ENCODE results near the gene SUB1.
"Not testable (repeated sequence)": the region's sequence is repeated elsewhere in the genome, so short reads cannot be mapped to it uniquely, and the experiment has no call there.

The SUB1 gene

DNA sequence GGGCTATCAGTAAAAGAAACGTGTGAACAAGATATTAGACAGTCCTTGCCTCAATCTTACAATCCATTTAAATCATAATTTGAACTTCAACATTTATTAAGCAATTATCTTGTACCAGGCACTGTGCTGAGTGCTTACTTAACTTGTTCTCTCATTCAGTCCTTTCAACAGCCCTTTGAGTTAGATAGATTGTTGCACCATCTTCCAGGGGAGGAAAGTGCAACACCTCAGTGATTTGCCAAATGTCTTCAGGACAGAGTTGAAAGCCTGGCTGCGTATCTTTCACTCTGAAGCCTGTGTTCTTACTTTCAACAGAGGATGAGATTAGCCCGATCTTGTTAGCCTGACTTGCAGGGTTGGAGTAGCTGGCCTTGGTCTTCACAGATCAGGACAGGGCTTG is 34.2 kb upstream of the SUB1 start:
- WGBS, 2 experiments, result 93 to 96% methylated on average over 3 of the region's 3 CpGs
- H3K27ac ChIP-seq (ENCODE audit: insufficient read depth, low read depth, low read length, poor library complexity, severe bottlenecking), result no peak overlapping the region
- H3K4me1 ChIP-seq (ENCODE audit: control insufficient read depth, insufficient read depth, low read length), result no peaks in the 10 kb centered on the region
- H3K27me3 ChIP-seq (ENCODE audit: control insufficient read depth, insufficient read depth, low read length, poor library complexity, severe bottlenecking), result no peaks in the 10 kb centered on the region
- H3K36me3 ChIP-seq (ENCODE audit: control insufficient read depth, insufficient read depth, low read length), result no peaks in the 10 kb centered on the region
- H3K9me3 ChIP-seq (ENCODE audit: control insufficient read depth, low read length), result no peaks in the 10 kb centered on the region
- H3K4me3 ChIP-seq (ENCODE audit: insufficient read depth, low read depth, low read length), result no peak overlapping the region

- Histone ChIP-seq H3K9me3 (ENCODE audit: control insufficient read depth, low read length) (no peaks in the 10 kb centered on the region), H3K4me1 (ENCODE audit: control insufficient read depth, insufficient read depth, low read length) (no peaks in the 10 kb centered on the region), H3K27me3 (ENCODE audit: control insufficient read depth, insufficient read depth, low read length, poor library complexity, severe bottlenecking) (no peaks in the 10 kb centered on the region), H3K4me3 (ENCODE audit: insufficient read depth, low read depth, low read length) (no peak overlapping the region), H3K27ac (ENCODE audit: insufficient read depth, low read depth, low read length, poor library complexity, severe bottlenecking) (no peak overlapping the region), H3K36me3 (ENCODE audit: control insufficient read depth, insufficient read depth, low read length) (no peaks in the 10 kb centered on the region)
- 96 to 98% methylated on average over 2 of the region's 2 CpGs for WGBS, 2 experiments
These were observed 33.5 kb upstream of the SUB1 start for GRCh38 chr5:32551865-32552264.

- not testable (repeated sequence) for H3K9me3 ChIP-seq (ENCODE audit: control insufficient read depth, low read length); H3K4me3 ChIP-seq (ENCODE audit: insufficient read depth, low read depth, low read length); H3K27me3 ChIP-seq (ENCODE audit: control insufficient read depth, insufficient read depth, low read length, poor library complexity, severe bottlenecking); H3K27ac ChIP-seq (ENCODE audit: insufficient read depth, low read depth, low read length, poor library complexity, severe bottlenecking); H3K4me1 ChIP-seq (ENCODE audit: control insufficient read depth, insufficient read depth, low read length); H3K36me3 ChIP-seq (ENCODE audit: control insufficient read depth, insufficient read depth, low read length)
- 92 to 93% methylated on average over 6 of the region's 6 CpGs for WGBS, 2 experiments
These were observed 32.9 kb upstream of the SUB1 start for GRCh38 chr5:32552491-32552890.

- Histone ChIP-seq H3K4me1 (ENCODE audit: control insufficient read depth, insufficient read depth, low read length) (no peaks in the 10 kb centered on the region), H3K27ac (ENCODE audit: insufficient read depth, low read depth, low read length, poor library complexity, severe bottlenecking) (no peak overlapping the region), H3K36me3 (ENCODE audit: control insufficient read depth, insufficient read depth, low read length) (no peaks in the 10 kb centered on the region), H3K4me3 (ENCODE audit: insufficient read depth, low read depth, low read length) (no peak overlapping the region), H3K9me3 (ENCODE audit: control insufficient read depth, low read length) (no peaks in the 10 kb centered on the region), H3K27me3 (ENCODE audit: control insufficient read depth, insufficient read depth, low read length, poor library complexity, severe bottlenecking) (no peaks in the 10 kb centered on the region)
- WGBS, 2 experiments, result 96% methylated on average over 10 of the region's 10 CpGs
These were observed 32.4 kb upstream of the SUB1 start for GRCh38 chr5:32552936-32553335.

GRCh38 chr5:32554181-32554780 is 31.1 kb upstream of the SUB1 start:
- H3K27me3 ChIP-seq (ENCODE audit: control insufficient read depth, insufficient read depth, low read length, poor library complexity, severe bottlenecking); H3K4me3 ChIP-seq (ENCODE audit: insufficient read depth, low read depth, low read length); H3K27ac ChIP-seq (ENCODE audit: insufficient read depth, low read depth, low read length, poor library complexity, severe bottlenecking); H3K4me1 ChIP-seq (ENCODE audit: control insufficient read depth, insufficient read depth, low read length); H3K9me3 ChIP-seq (ENCODE audit: control insufficient read depth, low read length); H3K36me3 ChIP-seq (ENCODE audit: control insufficient read depth, insufficient read depth, low read length): not testable (repeated sequence)
- 79 to 82% methylated on average over 2 of the region's 2 CpGs for WGBS, 2 experiments

DNA sequence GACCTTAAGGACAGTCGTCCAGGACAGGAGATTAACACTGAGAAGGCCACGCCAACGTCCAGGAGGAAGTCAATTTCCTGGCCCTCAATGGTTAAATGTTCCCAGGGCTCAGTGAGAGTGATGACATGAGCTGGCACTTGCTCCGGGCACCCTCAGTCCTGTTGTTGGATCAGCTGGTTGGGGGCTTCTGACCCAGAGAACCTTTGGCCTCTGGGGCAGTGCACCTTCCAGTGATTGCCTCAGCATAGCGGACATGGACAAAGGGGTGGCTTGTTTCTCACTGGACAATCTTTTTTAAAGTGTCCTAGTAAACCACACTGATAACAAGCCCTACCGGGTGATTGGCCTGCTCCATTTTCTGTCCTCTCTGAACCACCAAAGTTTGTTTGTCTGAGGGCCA is 28.8 kb upstream of the SUB1 start:
- H3K27me3 ChIP-seq (ENCODE audit: control insufficient read depth, insufficient read depth, low read length, poor library complexity, severe bottlenecking); H3K4me3 ChIP-seq (ENCODE audit: insufficient read depth, low read depth, low read length); H3K9me3 ChIP-seq (ENCODE audit: control insufficient read depth, low read length); H3K4me1 ChIP-seq (ENCODE audit: control insufficient read depth, insufficient read depth, low read length); H3K36me3 ChIP-seq (ENCODE audit: control insufficient read depth, insufficient read depth, low read length); H3K27ac ChIP-seq (ENCODE audit: insufficient read depth, low read depth, low read length, poor library complexity, severe bottlenecking): not testable (repeated sequence)
- 89 to 93% methylated on average over 6 of the region's 6 CpGs for WGBS, 2 experiments

DNA sequence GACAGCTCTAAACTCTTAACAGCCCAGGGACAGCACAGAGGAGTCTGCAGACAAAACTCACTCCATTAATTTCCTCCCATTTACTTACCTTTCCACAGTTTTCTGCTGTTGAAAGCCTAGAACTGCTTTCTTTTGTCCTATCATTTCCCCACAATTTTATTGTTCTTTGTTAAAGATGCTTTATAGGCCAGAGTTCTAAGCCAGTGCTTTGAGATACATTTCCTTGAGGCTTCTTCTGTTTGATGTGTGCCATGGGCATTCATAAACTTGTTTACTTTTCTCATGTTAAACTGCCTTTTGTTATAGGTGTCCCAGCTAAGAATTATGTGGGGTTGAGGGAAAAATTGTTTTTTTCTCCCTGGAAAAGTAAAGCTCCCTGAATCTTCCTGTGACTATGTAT is 25.9 kb upstream of the SUB1 start:
- no peak overlapping the region for H3K4me3 ChIP-seq (ENCODE audit: insufficient read depth, low read depth, low read length)
- no peak overlapping the region for H3K27ac ChIP-seq (ENCODE audit: insufficient read depth, low read depth, low read length, poor library complexity, severe bottlenecking)
- H3K27me3 ChIP-seq (ENCODE audit: control insufficient read depth, insufficient read depth, low read length, poor library complexity, severe bottlenecking), result no peaks in the 10 kb centered on the region
- no peaks in the 10 kb centered on the region for H3K9me3 ChIP-seq (ENCODE audit: control insufficient read depth, low read length)
- no peaks in the 10 kb centered on the region for H3K4me1 ChIP-seq (ENCODE audit: control insufficient read depth, insufficient read depth, low read length)
- no peaks in the 10 kb centered on the region for H3K36me3 ChIP-seq (ENCODE audit: control insufficient read depth, insufficient read depth, low read length)

DNA sequence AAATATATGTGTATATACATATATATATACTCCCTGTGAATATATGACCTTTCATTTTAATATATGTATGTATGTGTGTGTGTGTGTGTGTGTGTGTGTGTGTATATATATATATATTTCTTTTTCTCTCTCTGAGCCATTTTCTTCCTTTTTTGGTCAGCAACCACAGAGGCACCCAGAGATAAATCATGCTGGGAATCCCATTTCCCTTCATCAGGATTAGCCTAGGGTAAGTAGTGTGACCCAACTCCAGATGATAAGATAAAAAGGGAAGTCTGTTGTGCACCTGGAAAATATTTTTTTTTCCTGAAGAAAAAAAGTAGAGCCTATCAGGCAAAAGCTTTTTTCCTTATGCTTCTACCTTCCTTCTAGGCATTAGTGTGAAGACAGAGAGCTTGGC is 25.4 kb upstream of the SUB1 start:
- no peaks in the 10 kb centered on the region for H3K4me1 ChIP-seq (ENCODE audit: control insufficient read depth, insufficient read depth, low read length)

DNA sequence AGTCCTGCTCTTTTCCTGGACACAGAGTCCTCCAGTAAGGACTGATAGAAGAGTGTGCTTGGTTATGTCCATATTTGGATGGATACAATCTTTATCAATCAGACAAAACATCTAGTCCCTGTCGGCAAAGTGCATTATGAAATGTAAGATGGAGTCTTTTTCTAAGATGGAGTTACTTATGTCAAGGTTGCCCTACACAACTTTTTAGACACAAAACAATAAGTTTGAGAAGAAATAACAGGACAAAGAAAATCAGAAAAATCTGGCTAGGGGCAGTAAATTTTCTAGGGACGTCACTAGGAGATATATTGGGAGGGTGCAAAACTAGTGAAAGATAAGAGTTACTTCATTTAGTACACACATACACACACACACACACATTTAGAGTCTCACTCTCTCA is 23.3 kb upstream of the SUB1 start:
- WGBS, 2 experiments, result 100% methylated on average over 1 of the region's 2 CpGs; no CpG with 5 or more reads in 1 of the 2 experiments
- Histone ChIP-seq H3K27me3 (ENCODE audit: control insufficient read depth, insufficient read depth, low read length, poor library complexity, severe bottlenecking) (no peaks in the 10 kb centered on the region), H3K4me3 (ENCODE audit: insufficient read depth, low read depth, low read length) (no peak overlapping the region), H3K4me1 (ENCODE audit: control insufficient read depth, insufficient read depth, low read length) (no peaks in the 10 kb centered on the region), H3K9me3 (ENCODE audit: control insufficient read depth, low read length) (no peaks in the 10 kb centered on the region), H3K36me3 (ENCODE audit: control insufficient read depth, insufficient read depth, low read length) (no peaks in the 10 kb centered on the region), H3K27ac (ENCODE audit: insufficient read depth, low read depth, low read length, poor library complexity, severe bottlenecking) (no peak overlapping the region)

More for the DNA sequence above, 25.4 kb upstream of the SUB1 start:
- Histone ChIP-seq H3K4me3 (ENCODE audit: insufficient read depth, low read depth, low read length) (no peak overlapping the region), H3K27ac (ENCODE audit: insufficient read depth, low read depth, low read length, poor library complexity, severe bottlenecking) (no peak overlapping the region), H3K36me3 (ENCODE audit: control insufficient read depth, insufficient read depth, low read length) (no peaks in the 10 kb centered on the region), H3K9me3 (ENCODE audit: control insufficient read depth, low read length) (no peaks in the 10 kb centered on the region), H3K27me3 (ENCODE audit: control insufficient read depth, insufficient read depth, low read length, poor library complexity, severe bottlenecking) (no peaks in the 10 kb centered on the region)

DNA sequence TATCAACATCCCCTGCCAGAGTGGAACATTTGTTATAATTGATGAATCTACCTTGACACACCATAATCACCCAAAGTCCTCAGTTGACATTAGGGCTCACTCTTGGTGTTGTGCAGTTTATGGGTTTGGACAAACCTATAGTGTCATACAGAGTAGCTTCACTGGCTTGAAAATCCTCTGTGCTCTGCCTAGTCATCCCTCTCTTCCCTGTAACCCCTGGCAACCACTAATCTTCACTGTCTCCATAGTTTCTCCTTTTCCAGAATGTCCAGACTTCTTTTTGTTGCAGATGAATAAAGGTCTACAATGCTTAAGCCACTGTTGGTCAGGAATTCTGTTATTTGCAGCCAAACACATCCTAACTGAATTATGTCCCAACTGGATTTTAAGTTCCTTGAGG is 22.5 kb upstream of the SUB1 start:
- Histone ChIP-seq H3K27me3 (ENCODE audit: control insufficient read depth, insufficient read depth, low read length, poor library complexity, severe bottlenecking) (no peaks in the 10 kb centered on the region), H3K9me3 (ENCODE audit: control insufficient read depth, low read length) (no peaks in the 10 kb centered on the region), H3K36me3 (ENCODE audit: control insufficient read depth, insufficient read depth, low read length) (no peaks in the 10 kb centered on the region), H3K4me3 (ENCODE audit: insufficient read depth, low read depth, low read length) (no peak overlapping the region), H3K27ac (ENCODE audit: insufficient read depth, low read depth, low read length, poor library complexity, severe bottlenecking) (no peak overlapping the region), H3K4me1 (ENCODE audit: control insufficient read depth, insufficient read depth, low read length) (no peaks in the 10 kb centered on the region)

DNA sequence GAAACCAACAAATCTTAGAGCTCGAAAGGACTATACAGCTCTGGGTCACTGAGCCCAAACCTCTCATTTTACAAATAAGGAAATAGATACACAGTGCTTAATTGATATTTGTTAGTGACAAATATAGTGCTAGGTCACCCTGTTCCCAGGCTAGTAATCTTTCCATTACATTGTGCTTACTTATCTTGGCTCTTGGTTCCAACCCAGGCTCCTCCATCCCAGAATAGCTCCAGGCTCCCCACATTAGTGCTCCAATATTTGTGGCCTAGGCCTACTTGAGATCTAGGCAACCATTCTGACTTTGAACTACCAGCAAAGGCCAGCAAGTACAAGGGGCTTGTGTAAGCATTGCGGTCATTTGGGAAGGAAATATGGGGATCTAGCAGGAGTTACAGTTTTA is 21.7 kb upstream of the SUB1 start:
- H3K9me3 ChIP-seq (ENCODE audit: control insufficient read depth, low read length), result no peaks in the 10 kb centered on the region

More for the DNA sequence above, 21.7 kb upstream of the SUB1 start:
- Histone ChIP-seq H3K4me3 (ENCODE audit: insufficient read depth, low read depth, low read length) (no peak overlapping the region), H3K36me3 (ENCODE audit: control insufficient read depth, insufficient read depth, low read length) (no peaks in the 10 kb centered on the region), H3K27me3 (ENCODE audit: control insufficient read depth, insufficient read depth, low read length, poor library complexity, severe bottlenecking) (no peaks in the 10 kb centered on the region), H3K27ac (ENCODE audit: insufficient read depth, low read depth, low read length, poor library complexity, severe bottlenecking) (no peak overlapping the region), H3K4me1 (ENCODE audit: control insufficient read depth, insufficient read depth, low read length) (no peaks in the 10 kb centered on the region)
- WGBS, 2 experiments, result 96 to 98% methylated on average over 2 of the region's 2 CpGs
